Activated naive CD4-positive, alpha-beta T cell treated with anti-CD3 and anti-CD28 coated beads, Interleukin-2, amount 50 U/mL, for 24 hours (primary cell): ENCODE results near the gene GHRL.
A peak's percentile ranks its signal among the peaks of the same experiment; 100 is the strongest.

Experiments used
- H3K27ac Mint-ChIP-seq: one replicate; pipeline ENCODE4 v1.8.0; 2021; ENCODE audit warnings: mild to moderate bottlenecking, mixed read lengths
- H3K27me3 Mint-ChIP-seq: one replicate; pipeline ENCODE4 v1.8.0; 2021; ENCODE audit warnings: mixed read lengths
- H3K36me3 Mint-ChIP-seq: one replicate; pipeline ENCODE4 v1.8.0; 2021; ENCODE audit warnings: mixed read lengths
- H3K4me1 Mint-ChIP-seq: one replicate; pipeline ENCODE4 v1.8.0; 2021; ENCODE audit warnings: mixed read lengths
- H3K4me3 Mint-ChIP-seq: one replicate; pipeline ENCODE4 v1.8.0; 2021; ENCODE audit warnings: mild to moderate bottlenecking, mixed read lengths
- H3K9me3 Mint-ChIP-seq: one replicate; pipeline ENCODE4 v1.8.0; 2021; ENCODE audit warnings: mixed read lengths

GHRL gene

GRCh38 chr3:10292505-10293419 lies at the start of gene GHRL:
Gene GHRL (minus strand): TSS chr3:10292947. CDS start chr3:10290180, 2,767 bp downstream.
- H3K9me3 Mint-ChIP-seq, result no peaks in the 10 kb centered on the region
- peaks cover 6% of the 10 kb centered on the region for H3K36me3 Mint-ChIP-seq
- H3K27me3 Mint-ChIP-seq, result no peaks in the 10 kb centered on the region
- H3K4me3 Mint-ChIP-seq, result no peak within 1 kb of the TSS
- peak within 1 kb of the TSS; percentile 13 for H3K27ac Mint-ChIP-seq
- peaks cover 7% of the 10 kb centered on the region for H3K4me1 Mint-ChIP-seq

- Mint-ChIP-seq H3K4me3 (no peak overlapping the region), H3K27me3 (no peaks in the 10 kb centered on the region), H3K9me3 (no peaks in the 10 kb centered on the region), H3K27ac (no peak overlapping the region), H3K36me3 (no peaks in the 10 kb centered on the region), H3K4me1 (no peaks in the 10 kb centered on the region)
Measured at GRCh38 chr3:10341901-10342398, 49.2 kb upstream of the GHRL start.

GRCh38 chr3:10340476-10340875 lies 47.7 kb upstream of the GHRL start:
- H3K36me3 Mint-ChIP-seq, result no peaks in the 10 kb centered on the region
- no peak overlapping the region for H3K4me3 Mint-ChIP-seq
- H3K27me3 Mint-ChIP-seq, result no peaks in the 10 kb centered on the region
- H3K9me3 Mint-ChIP-seq, result no peaks in the 10 kb centered on the region
- H3K4me1 Mint-ChIP-seq, result no peaks in the 10 kb centered on the region
- H3K27ac Mint-ChIP-seq, result no peak overlapping the region

GRCh38 chr3:10340046-10340445 lies 47.3 kb upstream of the GHRL start:
- H3K27me3 Mint-ChIP-seq, result no peaks in the 10 kb centered on the region
- no peak overlapping the region for H3K27ac Mint-ChIP-seq
- H3K4me1 Mint-ChIP-seq, result no peaks in the 10 kb centered on the region

GRCh38 chr3:10339376-10339955 lies 46.7 kb upstream of the GHRL start:
- no peaks in the 10 kb centered on the region for H3K9me3 Mint-ChIP-seq
- H3K36me3 Mint-ChIP-seq, result no peaks in the 10 kb centered on the region
- H3K4me3 Mint-ChIP-seq, result no peak overlapping the region
- H3K27ac Mint-ChIP-seq, result no peak overlapping the region
- H3K4me1 Mint-ChIP-seq, result no peaks in the 10 kb centered on the region
- H3K27me3 Mint-ChIP-seq, result no peaks in the 10 kb centered on the region

More at GRCh38 chr3:10340046-10340445, 47.3 kb upstream of the GHRL start:
- Mint-ChIP-seq H3K4me3 (no peak overlapping the region), H3K36me3 (no peaks in the 10 kb centered on the region), H3K9me3 (no peaks in the 10 kb centered on the region)

- Mint-ChIP-seq H3K4me1 (no peaks in the 10 kb centered on the region), H3K36me3 (no peaks in the 10 kb centered on the region), H3K4me3 (no peak overlapping the region), H3K27me3 (no peaks in the 10 kb centered on the region), H3K9me3 (no peaks in the 10 kb centered on the region), H3K27ac (no peak overlapping the region)
Measured at GRCh38 chr3:10338591-10339353, 46.0 kb upstream of the GHRL start.

GRCh38 chr3:10338164-10338470 lies 45.4 kb upstream of the GHRL start:
- Mint-ChIP-seq H3K4me1 (no peaks in the 10 kb centered on the region), H3K9me3 (no peaks in the 10 kb centered on the region), H3K36me3 (no peaks in the 10 kb centered on the region), H3K27me3 (no peaks in the 10 kb centered on the region), H3K27ac (no peak overlapping the region), H3K4me3 (no peak overlapping the region)

- Mint-ChIP-seq H3K36me3 (no peaks in the 10 kb centered on the region), H3K27me3 (no peaks in the 10 kb centered on the region), H3K9me3 (no peaks in the 10 kb centered on the region), H3K27ac (no peak overlapping the region), H3K4me3 (no peak overlapping the region), H3K4me1 (no peaks in the 10 kb centered on the region)
Measured at GRCh38 chr3:10337323-10338163, 44.8 kb upstream of the GHRL start.

GRCh38 chr3:10336761-10337160 lies 44.0 kb upstream of the GHRL start:
- Mint-ChIP-seq H3K4me1 (no peaks in the 10 kb centered on the region), H3K9me3 (no peaks in the 10 kb centered on the region), H3K27me3 (no peaks in the 10 kb centered on the region), H3K27ac (no peak overlapping the region), H3K36me3 (no peaks in the 10 kb centered on the region), H3K4me3 (no peak overlapping the region)

- H3K4me3 Mint-ChIP-seq, result no peak overlapping the region
- no peaks in the 10 kb centered on the region for H3K36me3 Mint-ChIP-seq
- no peak overlapping the region for H3K27ac Mint-ChIP-seq
- no peaks in the 10 kb centered on the region for H3K4me1 Mint-ChIP-seq
- H3K27me3 Mint-ChIP-seq, result no peaks in the 10 kb centered on the region
- H3K9me3 Mint-ChIP-seq, result no peaks in the 10 kb centered on the region
Measured at GRCh38 chr3:10335871-10336622, 43.3 kb upstream of the GHRL start.

- H3K4me1 Mint-ChIP-seq, result no peaks in the 10 kb centered on the region
- H3K36me3 Mint-ChIP-seq, result no peaks in the 10 kb centered on the region
- H3K27ac Mint-ChIP-seq, result no peak overlapping the region
- no peak overlapping the region for H3K4me3 Mint-ChIP-seq
- no peaks in the 10 kb centered on the region for H3K27me3 Mint-ChIP-seq
- no peaks in the 10 kb centered on the region for H3K9me3 Mint-ChIP-seq
Measured at GRCh38 chr3:10335190-10335738, 42.5 kb upstream of the GHRL start.

- Mint-ChIP-seq H3K27ac (no peak overlapping the region), H3K4me1 (no peaks in the 10 kb centered on the region), H3K36me3 (no peaks in the 10 kb centered on the region), H3K4me3 (no peak overlapping the region), H3K9me3 (no peaks in the 10 kb centered on the region), H3K27me3 (no peaks in the 10 kb centered on the region)
Measured at GRCh38 chr3:10334459-10334858, 41.7 kb upstream of the GHRL start.

GRCh38 chr3:10334042-10334441 lies 41.3 kb upstream of the GHRL start:
- no peak overlapping the region for H3K27ac Mint-ChIP-seq
- H3K27me3 Mint-ChIP-seq, result no peaks in the 10 kb centered on the region
- H3K4me3 Mint-ChIP-seq, result no peak overlapping the region
- no peaks in the 10 kb centered on the region for H3K36me3 Mint-ChIP-seq
- H3K4me1 Mint-ChIP-seq, result no peaks in the 10 kb centered on the region
- no peaks in the 10 kb centered on the region for H3K9me3 Mint-ChIP-seq

- H3K4me3 Mint-ChIP-seq, result no peak overlapping the region
- no peaks in the 10 kb centered on the region for H3K36me3 Mint-ChIP-seq
- H3K9me3 Mint-ChIP-seq, result no peaks in the 10 kb centered on the region
- H3K27ac Mint-ChIP-seq, result no peak overlapping the region
- H3K4me1 Mint-ChIP-seq, result no peaks in the 10 kb centered on the region
- no peaks in the 10 kb centered on the region for H3K27me3 Mint-ChIP-seq
Measured at GRCh38 chr3:10333349-10333650, 40.6 kb upstream of the GHRL start.
